ENCODE data around the gene PHF2. TPM values are rescaled to one million over a fixed set of nuclear protein-coding genes. Genes with fewer than 3 reads are reported as not detected.

Gene PHF2
- total RNA-seq, 1 donor from 2014 or later = 15.9 TPM

- DNase-seq (ENCODE audit: low read depth) = no peak
Measured at GRCh38 chr9:93676310-93677047, 100.1 kb downstream of the PHF2 start.

GRCh38 chr9:93677048-93677571 lies 100.7 kb downstream of the PHF2 start:
- DNase-seq (ENCODE audit: low read depth) = no peak

GRCh38 chr9:93677641-93678136 lies 101.3 kb downstream of the PHF2 start:
- DNase-seq (ENCODE audit: low read depth) = no peak

- DNase-seq (ENCODE audit: low read depth) = no peak
Measured at GRCh38 chr9:93678199-93679019, 102.0 kb downstream of the PHF2 start.

- no peak for DNase-seq (ENCODE audit: low read depth)
Measured at GRCh38 chr9:93679536-93680442, 103.4 kb downstream of the PHF2 start.

GRCh38 chr9:93680443-93681268 lies 104.3 kb downstream of the PHF2 start:
- no peak for DNase-seq (ENCODE audit: low read depth)

- DNase-seq (ENCODE audit: low read depth) = no peak
Measured at GRCh38 chr9:93681269-93682154, 105.1 kb downstream of the PHF2 start.

GRCh38 chr9:93682155-93682968 lies 106.0 kb downstream of the PHF2 start:
- peak; percentile 60 for DNase-seq (ENCODE audit: low read depth)

GRCh38 chr9:93683331-93684134 lies 107.1 kb downstream of the PHF2 start:
- DNase-seq (ENCODE audit: low read depth) = no peak

GRCh38 chr9:93684161-93684765 lies 107.9 kb downstream of the PHF2 start:
- DNase-seq (ENCODE audit: low read depth) = no peak

- no peak for DNase-seq (ENCODE audit: low read depth)
Measured at GRCh38 chr9:93684806-93685543, 108.6 kb downstream of the PHF2 start.

- DNase-seq (ENCODE audit: low read depth) = no peak
Measured at GRCh38 chr9:93686127-93686879, 109.9 kb downstream of the PHF2 start.

GRCh38 chr9:93686880-93687236 lies 110.5 kb downstream of the PHF2 start:
- no peak for DNase-seq (ENCODE audit: low read depth)

GRCh38 chr9:93690618-93691017 lies 114.2 kb downstream of the PHF2 start:
- DNase-seq (ENCODE audit: low read depth) = no peak

GRCh38 chr9:93693129-93693528 lies 116.7 kb downstream of the PHF2 start:
- DNase-seq (ENCODE audit: low read depth) = no peak
